Breast epithelium (tissue), 3 donors: ENCODE results near the gene PITPNM1.

Source experiments
- POLR2A ChIP-seq: fragments of 450-650 bp; IDR thresholded peaks from one replicate; pipeline ENCODE4 v1.6.1; 2016; ENCODE audit warnings: antibody characterized with exemption, mild to moderate bottlenecking, moderate library complexity
- TF ChIP-seq, protein P1 (sequence below), 3 donors: fragments of 450-650 bp; IDR thresholded peaks; one replicate each; pipeline ENCODE4 v1.5.1; 2016 to 2017; ENCODE audit warnings: antibody characterized with exemption in 3 of 3, mild to moderate bottlenecking in 3 of 3, moderate library complexity in 3 of 3

DNA sequence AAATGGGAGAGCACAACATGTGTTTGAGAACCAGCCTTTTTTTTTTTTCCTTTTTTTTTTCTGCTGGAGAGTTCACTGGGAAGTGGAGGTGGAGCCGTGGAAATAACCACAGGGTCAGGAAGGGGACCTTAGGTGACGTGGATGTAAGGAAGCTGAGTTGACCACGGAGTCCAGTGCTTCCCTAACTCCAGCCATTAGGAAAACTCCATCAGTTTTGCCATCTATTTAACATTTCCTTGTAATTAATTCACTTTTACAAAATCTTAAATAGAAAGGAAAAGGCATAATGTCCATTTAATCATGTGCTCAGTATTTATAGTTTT is 4.8 kb upstream of the PITPNM1 start:
- TF ChIP-seq, protein P1, sequence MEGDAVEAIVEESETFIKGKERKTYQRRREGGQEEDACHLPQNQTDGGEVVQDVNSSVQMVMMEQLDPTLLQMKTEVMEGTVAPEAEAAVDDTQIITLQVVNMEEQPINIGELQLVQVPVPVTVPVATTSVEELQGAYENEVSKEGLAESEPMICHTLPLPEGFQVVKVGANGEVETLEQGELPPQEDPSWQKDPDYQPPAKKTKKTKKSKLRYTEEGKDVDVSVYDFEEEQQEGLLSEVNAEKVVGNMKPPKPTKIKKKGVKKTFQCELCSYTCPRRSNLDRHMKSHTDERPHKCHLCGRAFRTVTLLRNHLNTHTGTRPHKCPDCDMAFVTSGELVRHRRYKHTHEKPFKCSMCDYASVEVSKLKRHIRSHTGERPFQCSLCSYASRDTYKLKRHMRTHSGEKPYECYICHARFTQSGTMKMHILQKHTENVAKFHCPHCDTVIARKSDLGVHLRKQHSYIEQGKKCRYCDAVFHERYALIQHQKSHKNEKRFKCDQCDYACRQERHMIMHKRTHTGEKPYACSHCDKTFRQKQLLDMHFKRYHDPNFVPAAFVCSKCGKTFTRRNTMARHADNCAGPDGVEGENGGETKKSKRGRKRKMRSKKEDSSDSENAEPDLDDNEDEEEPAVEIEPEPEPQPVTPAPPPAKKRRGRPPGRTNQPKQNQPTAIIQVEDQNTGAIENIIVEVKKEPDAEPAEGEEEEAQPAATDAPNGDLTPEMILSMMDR (IDR thresholded peaks at IDR 0.05) = no peak
- TF ChIP-seq POLR2A = no peak
